ENCODE results near the gene PHETA2.

Gene PHETA2

DNA sequence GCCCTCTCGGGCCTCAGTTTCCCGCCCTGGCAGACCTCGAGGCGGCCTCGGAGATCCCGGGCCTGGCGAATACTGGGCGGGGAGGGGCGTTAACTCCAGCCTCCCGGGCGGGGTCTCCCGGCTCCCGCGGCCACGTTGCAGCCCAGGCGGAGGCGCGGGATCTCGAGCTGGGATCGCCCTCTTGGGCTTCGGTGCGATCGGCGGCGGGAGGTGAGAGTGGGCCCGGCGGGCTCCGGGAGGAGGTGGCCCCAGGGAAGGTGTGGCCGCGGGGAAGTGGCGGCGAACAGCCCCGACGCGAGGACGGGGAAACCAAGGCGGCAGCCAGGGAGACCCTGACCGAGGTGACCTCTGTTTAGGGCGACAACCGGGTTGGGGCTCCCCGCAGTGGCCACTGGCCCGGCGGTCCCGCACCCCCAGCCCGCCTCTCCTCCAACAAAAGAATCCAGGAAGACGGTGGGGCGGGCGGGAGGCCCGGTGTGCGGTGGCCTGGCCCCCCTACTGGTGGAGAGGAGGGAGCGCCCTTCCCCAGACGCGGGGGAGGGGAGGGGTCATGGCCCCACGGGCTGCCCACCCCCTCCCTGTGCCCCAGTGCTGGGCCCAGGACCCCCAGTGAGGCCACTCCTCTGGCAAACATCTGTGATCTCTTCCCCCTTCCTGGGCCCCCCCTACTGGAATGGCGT, at the start of gene PHETA2:
Gene PHETA2, plus strand, starts transcription at position 117 of the 680 bp plus-strand sequence. CDS start 3,046 bp downstream, outside the sequence.
- peak in 1 of 2 donors; percentile 35 for DNase-seq (ENCODE audit: low read depth in 1 of 2, low spot score in 1 of 2)

DNA sequence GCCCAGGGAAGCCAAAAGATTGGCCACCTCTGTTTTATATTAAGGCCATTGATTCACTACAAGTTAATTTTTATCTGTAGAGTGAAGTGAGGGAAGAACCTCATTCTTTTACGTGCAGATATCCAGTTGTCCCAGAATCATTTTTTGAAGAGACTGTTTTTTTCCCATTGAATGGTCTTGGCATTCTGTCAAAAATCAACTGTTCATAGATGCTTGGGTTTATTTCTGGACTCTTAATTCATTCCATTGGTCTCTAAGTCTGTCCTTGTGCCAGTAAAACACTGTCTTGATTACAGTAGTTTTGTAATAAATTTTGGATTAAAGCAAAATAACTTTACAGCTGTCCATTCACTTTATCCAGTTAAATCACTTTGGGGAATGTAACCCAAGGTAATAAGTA, 48.6 kb upstream of the PHETA2 start:
- DNase-seq (ENCODE audit: low read depth in 1 of 2, low spot score in 1 of 2), result no peak

DNA sequence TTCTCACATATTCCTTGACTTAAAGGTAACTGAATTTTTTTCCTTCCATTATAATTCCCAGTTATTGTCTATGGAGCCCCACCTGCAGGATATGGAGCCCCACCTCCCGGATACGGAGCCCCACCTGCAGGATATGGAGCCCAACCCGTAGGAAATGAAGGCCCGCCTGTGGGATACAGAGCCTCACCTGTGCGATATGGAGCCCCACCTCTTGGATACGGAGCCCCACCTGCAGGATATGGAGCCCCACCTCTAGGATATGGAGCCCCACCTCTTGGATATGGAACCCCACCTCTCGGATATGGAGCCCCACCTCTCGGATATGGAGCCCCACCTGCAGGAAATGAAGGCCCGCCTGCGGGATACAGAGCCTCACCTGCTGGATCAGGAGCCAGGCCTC, 47.3 kb upstream of the PHETA2 start:
- DNase-seq (ENCODE audit: low read depth in 1 of 2, low spot score in 1 of 2), result no peak

GRCh38 chr22:42033263-42034181, 40.5 kb upstream of the PHETA2 start:
- no peak for DNase-seq (ENCODE audit: low read depth in 1 of 2, low spot score in 1 of 2)

- no peak for DNase-seq (ENCODE audit: low read depth in 1 of 2, low spot score in 1 of 2)
Measured at GRCh38 chr22:42035256-42035655, 38.8 kb upstream of the PHETA2 start.

- DNase-seq (ENCODE audit: low read depth in 1 of 2, low spot score in 1 of 2), result no peak
Measured at GRCh38 chr22:42039271-42039670, 34.8 kb upstream of the PHETA2 start.

GRCh38 chr22:42041784-42042183, 32.3 kb upstream of the PHETA2 start:
- no peak for DNase-seq (ENCODE audit: low read depth in 1 of 2, low spot score in 1 of 2)

DNA sequence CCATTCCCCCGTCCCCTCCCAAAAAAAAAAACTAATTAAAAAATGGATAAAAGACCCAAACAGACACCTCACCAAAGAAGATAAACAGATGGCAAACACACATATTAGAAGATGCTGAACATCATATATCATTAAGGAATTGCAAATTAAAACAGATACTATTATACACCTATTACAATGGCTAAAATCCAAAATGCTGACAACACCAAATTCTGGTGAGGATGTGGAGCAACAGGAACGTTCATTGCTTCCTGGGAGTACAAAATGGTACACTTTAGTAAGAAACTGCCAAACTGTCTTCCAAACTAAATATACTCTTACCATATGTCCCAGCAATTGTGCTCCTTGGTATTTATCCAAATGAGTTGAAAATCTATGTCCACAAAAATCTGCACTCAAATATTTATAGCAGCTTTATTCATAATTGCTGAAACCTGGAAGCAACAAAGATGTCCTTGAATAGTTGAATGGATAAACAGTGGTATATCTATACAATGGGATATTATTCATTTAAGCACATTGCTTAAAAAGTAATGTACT, 23.3 kb upstream of the PHETA2 start:
- DNase-seq (ENCODE audit: low read depth in 1 of 2, low spot score in 1 of 2), result no peak

DNA sequence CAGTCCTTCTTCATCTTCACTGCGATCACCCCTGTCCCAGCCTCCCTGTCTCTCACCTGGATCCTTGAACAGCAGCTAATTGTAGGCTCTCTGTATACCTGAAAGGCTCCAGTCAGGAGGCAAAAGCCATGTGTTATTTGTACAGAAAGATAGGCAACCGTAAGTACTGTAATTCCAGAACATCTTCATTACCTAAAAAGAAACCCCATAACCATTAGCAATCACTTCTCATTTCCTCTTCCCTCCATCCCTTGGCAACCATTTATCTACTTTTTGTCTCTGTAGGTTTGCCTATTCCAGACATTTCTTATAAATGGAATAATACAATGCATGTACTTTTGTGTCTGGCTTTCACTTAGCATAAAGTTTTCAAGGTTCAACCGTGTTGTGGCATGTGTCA, 21.3 kb upstream of the PHETA2 start:
- DNase-seq (ENCODE audit: low read depth in 1 of 2, low spot score in 1 of 2), result no peak

GRCh38 chr22:42056757-42057511, 17.1 kb upstream of the PHETA2 start:
- DNase-seq (ENCODE audit: low read depth in 1 of 2, low spot score in 1 of 2), result no peak

DNA sequence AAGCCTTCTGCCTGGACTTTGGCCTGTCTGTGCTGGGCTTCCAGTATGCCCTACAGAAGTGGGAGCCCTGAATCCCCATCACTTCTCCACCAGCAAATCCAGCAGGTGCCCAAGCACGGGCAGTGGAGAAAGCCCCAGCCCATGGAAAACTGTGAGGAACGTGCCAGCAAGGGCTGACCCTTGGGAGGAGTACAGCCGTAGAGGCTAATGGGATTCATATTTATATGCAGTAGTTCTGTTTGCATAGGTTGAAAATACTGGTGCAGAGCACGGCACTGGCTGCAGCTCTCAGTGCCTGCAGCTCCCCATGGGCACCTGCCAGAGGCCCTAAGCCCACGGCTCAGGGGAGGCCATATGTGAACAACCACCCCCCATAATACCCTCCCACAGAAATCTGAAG, 13.6 kb upstream of the PHETA2 start:
- DNase-seq (ENCODE audit: low read depth in 1 of 2, low spot score in 1 of 2), result no peak

- no peak for DNase-seq (ENCODE audit: low read depth in 1 of 2, low spot score in 1 of 2)
Measured at GRCh38 chr22:42061041-42061440, 13.0 kb upstream of the PHETA2 start.

DNA sequence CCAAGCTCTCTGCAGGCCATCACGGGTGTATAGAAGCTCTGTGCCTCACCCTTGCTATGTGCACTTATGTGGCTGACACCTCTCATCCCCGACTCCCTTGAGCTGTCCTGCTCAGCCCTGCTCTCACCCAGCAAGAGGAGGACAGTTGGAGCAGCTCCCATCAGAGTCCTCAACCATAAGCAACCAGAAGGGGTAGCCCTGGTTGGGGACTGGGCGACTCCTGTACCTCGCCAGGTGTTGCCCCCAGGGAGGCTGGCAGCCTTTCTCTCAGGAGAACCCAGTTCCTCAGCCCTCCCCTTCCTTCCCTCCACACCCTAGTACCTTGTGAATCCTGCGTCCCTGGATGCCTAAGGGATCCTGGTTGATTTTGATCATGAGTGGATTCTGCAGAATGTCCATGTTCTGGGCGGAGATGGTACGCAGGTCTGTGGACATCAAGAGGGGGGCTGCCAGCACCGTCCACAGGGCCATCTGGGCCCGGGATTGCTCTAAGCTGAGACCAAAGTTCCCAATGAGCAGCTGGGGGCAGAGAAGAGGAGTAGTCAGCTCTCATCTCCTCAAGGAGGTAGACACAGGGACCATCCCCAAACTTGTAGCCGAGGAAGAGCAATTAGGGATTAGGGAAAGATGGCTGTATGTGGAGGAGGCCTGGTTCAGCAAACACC, 11.4 kb upstream of the PHETA2 start:
- DNase-seq (ENCODE audit: low read depth in 1 of 2, low spot score in 1 of 2), result no peak

- no peak for DNase-seq (ENCODE audit: low read depth in 1 of 2, low spot score in 1 of 2)
Measured at GRCh38 chr22:42064629-42065028, 9.4 kb upstream of the PHETA2 start.

DNA sequence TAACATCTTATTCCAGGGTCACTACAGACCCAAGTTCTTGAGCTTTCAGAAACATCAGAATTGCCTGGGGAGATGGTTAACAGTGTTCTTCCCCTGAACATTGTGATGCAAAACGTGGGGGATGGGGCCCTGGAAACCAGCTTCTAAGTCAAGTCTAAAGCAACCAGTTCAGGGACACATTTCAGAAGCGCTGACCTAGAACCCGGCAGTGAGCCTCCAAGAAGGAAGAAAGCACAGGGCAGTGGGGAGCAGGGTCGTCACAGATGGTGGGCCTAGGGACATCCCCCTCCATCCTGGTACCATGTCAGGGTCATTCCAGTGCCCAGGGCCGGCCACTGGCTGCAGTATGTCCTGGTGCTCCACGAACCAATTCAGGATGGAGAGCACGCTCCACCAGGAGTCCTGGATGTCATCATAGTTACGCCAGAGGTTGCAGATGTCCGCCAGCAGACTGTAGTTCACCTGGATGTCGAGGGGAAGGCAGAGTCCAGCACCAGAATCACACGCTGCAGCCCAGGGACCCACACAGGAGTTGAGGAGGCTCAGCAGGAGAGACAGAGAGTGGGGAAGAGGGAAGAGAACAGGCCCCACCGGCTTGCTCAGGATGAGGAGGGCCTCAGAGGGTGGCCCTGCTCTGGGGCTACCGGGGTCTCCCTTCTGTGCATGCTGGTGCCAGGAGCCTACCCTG, 8.5 kb upstream of the PHETA2 start:
- no peak for DNase-seq (ENCODE audit: low read depth in 1 of 2, low spot score in 1 of 2)

DNA sequence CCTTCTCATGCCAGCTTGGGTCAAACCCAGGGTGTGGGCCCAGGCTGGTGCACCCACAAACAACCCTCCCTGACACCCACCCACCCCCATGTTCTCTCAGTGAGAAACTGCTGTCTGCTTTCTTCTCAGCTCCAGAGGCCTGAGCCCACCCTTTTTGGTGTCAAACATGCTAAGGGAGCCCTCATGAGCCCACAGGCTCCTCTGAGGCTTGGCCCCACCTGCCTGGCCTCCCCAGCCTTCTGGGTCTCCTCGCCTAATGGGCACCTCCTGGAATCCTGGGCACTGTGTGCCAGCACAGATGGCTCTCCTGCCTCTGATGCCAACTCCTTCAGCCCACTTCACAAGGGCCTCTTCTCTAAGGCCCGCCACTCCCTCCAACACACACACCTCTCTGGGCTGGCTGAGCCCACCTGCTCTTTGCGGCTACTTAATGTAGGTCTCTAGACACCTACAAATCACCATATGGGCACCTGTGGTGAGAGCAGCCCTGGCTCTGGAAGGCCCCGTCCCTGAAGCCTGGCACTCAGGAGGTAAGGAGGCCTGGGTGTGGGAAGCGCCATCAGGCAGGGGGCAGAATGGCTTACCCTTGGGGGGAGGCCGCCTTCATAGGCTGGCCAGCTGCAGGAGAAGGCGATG, 7.8 kb upstream of the PHETA2 start:
- no peak for DNase-seq (ENCODE audit: low read depth in 1 of 2, low spot score in 1 of 2)

GRCh38 chr22:42066937-42067336, 7.1 kb upstream of the PHETA2 start:
- DNase-seq (ENCODE audit: low read depth in 1 of 2, low spot score in 1 of 2), result no peak

- no peak for DNase-seq (ENCODE audit: low read depth in 1 of 2, low spot score in 1 of 2)
Measured at GRCh38 chr22:42067671-42068251, 6.3 kb upstream of the PHETA2 start.

DNA sequence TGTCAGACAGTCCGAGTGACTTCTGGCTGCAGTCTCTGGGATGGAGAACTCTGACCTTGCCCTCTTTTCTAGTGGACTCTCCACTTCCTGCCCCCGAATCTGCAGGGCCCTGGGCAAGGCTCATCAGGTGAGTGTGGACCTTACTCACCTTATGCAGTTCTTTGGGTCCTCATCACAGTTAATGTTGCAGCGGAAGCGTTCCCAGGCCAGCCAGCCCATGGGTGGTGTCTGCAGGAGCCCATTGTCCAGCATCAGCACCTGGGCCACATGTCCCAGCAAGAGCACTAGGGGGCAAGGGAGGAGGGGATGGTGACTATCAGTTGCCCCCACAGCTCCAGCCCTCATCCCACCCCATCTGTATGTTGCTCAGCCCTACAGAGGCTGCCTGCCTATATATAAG, 5.8 kb upstream of the PHETA2 start:
- DNase-seq (ENCODE audit: low read depth in 1 of 2, low spot score in 1 of 2), result no peak
